Bronchial epithelial cell (primary cell): ENCODE measurements around the gene SYNGR4. TPM values are rescaled to one million over a fixed set of nuclear protein-coding genes. Genes with fewer than 3 reads are reported as not detected.
"Not testable (repeated sequence)": the region's sequence is repeated elsewhere in the genome, so short reads cannot be mapped to it uniquely, and the experiment has no call there.

ENCODE experiments used
- DNase-seq: peaks from one replicate; pipeline ENCODE4 v3.0.0-alpha.2; 2010; ENCODE audit warnings: low read depth
- FAIRE-seq: peaks from 2 replicates; lab custom pipeline; 2011; peaks lifted over from hg19 to GRCh38; lab: Jason Lieb, UNC
- H3K27me3 ChIP-seq: 2 replicates; pipeline ENCODE4 v1.5.1; 2011; ENCODE audit warnings: low read length; ENCODE audit not compliant: control insufficient read depth, insufficient read depth
- H3K36me3 ChIP-seq: 2 replicates; pipeline ENCODE4 v1.5.1; 2011; ENCODE audit warnings: low read length; ENCODE audit not compliant: control insufficient read depth, insufficient read depth
- H3K4me3 ChIP-seq: 2 replicates; pipeline ENCODE4 v1.5.1; 2011; ENCODE audit warnings: mild to moderate bottlenecking, low read depth, low read length, control low read depth
- total RNA-seq: library from RNA; depleted of rRNA; stranded (reverse); fragments of >200 nt; gene quantifications from 2 replicates; pipeline ENCODE4 v1.2.1, GENCODE V29; 2014
- TF ChIP-seq, protein P1 (sequence below): IDR thresholded peaks from 2 replicates; pipeline ENCODE4 v1.5.1; 2011; ENCODE audit warnings: mild to moderate bottlenecking, moderate library complexity, low read length, control low read depth, inconsistent platforms; ENCODE audit not compliant: insufficient read depth, severe bottlenecking

Gene SYNGR4
- total RNA-seq, 1 donor from 2014 or later: not detected

DNA sequence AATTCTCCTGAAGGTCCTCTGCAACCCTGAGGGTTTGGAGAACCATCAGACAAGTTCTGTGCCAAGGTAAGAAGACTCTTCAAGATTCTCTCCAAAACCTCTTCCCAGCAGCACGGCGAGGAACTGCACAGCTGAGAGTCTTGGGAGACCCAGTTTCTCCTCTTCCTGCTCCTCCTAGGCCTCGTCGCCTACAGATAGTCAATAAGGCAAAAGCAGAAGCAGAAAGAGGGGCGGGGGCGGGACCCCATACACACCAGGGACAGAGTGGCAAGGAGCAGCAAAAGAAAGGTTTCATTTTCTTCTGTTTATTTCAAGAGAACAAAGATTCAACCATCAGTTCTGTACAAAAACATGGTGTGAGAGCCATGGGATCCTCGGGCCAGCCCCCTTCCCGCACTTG, 18.1 kb downstream of the SYNGR4 start:
- DNase-seq (no peak), FAIRE-seq (no peak)
- peaks cover 21% of the 10 kb centered on the region for H3K36me3 ChIP-seq
- H3K27me3 ChIP-seq: no peaks in the 10 kb centered on the region
- no peak overlapping the region for H3K4me3 ChIP-seq
- TF ChIP-seq, protein P1, sequence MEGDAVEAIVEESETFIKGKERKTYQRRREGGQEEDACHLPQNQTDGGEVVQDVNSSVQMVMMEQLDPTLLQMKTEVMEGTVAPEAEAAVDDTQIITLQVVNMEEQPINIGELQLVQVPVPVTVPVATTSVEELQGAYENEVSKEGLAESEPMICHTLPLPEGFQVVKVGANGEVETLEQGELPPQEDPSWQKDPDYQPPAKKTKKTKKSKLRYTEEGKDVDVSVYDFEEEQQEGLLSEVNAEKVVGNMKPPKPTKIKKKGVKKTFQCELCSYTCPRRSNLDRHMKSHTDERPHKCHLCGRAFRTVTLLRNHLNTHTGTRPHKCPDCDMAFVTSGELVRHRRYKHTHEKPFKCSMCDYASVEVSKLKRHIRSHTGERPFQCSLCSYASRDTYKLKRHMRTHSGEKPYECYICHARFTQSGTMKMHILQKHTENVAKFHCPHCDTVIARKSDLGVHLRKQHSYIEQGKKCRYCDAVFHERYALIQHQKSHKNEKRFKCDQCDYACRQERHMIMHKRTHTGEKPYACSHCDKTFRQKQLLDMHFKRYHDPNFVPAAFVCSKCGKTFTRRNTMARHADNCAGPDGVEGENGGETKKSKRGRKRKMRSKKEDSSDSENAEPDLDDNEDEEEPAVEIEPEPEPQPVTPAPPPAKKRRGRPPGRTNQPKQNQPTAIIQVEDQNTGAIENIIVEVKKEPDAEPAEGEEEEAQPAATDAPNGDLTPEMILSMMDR: no peak

DNA sequence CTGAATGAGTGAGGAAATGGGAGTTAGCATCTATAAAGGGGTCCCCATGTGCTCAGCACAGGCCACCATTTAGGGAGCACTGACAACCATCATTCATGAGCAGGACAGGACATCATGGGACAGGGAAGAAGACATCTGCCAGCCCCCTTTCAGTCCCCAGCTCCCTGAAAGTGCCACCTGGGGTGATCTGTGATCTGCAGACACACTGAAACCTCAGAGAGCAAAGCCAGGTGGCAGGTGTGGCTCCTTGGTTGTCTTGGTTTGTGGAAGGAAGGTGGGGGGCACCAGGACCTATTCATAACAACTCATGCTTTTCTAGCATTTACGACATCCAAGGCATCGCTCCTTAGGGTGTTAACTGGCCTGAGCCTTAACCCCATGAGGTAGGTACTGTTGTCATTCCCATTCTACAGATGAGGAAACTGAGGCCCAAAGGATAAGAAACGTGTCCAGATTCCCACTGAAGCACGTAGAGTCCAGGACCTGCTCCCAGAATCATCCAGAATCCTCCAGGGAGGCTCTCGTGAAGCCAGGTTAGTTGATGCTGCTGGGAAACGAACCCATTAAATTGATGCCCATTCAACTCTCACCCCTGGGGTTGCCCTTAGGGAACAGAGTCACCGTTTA, 21.4 kb downstream of the SYNGR4 start:
- Histone ChIP-seq H3K4me3 (no peak overlapping the region), H3K27me3 (no peaks in the 10 kb centered on the region), H3K36me3 (peaks cover 30% of the 10 kb centered on the region)
- DNase-seq (no peak), FAIRE-seq (no peak)
- TF ChIP-seq, protein P1: no peak

DNA sequence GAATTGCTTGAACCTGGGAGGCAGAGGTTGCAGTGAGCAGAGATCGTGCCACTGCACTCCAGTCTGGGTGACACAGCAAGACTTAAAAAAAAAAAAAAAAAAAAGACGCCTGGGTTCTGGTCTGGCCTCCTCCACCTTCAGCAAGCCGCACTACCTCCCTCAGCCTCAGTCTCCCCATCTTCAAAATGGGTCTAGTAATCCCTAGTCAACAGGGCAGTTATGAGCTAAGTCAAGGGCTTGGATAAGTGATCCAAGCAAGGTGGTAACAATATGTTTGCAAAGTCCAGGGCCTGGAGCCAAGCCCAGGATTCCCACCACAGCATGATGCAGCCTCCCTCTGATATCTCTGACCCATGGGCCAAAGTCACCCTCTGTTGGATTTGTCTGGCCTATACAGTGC, 22.8 kb downstream of the SYNGR4 start:
- TF ChIP-seq, protein P1: no peak
- Histone ChIP-seq H3K36me3 (peaks cover 27% of the 10 kb centered on the region), H3K27me3 (no peaks in the 10 kb centered on the region), H3K4me3 (no peak overlapping the region)
- DNase-seq (no peak), FAIRE-seq (no peak)

DNA sequence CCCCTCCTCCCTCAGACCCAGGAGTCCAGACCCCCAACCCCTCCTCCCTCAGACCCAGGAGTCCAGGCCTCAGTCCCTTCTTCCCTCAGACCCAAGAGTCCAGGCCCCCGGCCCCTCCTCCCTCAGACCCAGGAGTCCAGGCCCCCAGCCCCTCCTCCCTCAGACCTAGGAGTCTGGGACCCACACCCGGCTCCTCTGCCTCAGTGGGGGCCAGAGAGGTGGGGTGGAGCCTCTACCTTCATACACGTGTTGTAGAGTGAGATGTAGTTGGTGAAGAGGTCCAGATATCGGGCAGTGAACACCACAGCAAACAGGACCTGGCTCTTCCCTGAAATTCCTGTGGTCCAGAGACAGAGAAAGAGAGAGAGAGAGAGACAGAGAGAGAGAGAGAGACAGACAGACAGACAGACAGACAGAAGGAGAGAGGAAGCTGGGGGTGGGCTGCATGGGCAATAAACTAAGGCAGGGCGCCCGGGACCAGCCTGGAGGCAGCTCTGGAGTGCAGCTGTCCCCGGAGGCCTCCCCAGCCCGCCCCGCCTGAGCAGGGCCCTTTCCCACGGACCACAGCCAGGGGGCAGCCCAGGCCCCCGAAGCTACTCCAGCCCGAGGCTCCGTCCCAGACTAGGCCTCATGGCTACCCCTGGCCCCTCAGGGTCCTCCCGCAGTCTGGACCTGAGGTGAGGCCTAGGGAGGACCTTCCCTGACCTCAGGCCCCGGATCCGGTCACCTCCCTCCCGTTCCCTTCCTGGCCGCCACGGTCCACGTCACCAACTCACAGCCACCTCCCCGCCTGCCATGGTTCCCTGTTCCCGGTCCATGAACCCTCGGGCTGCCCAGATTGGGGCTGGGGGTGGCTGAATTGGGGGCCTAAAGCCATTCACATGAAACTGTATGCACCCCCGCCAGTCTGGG, 26.3 kb downstream of the SYNGR4 start:
- Histone ChIP-seq H3K4me3 (peak overlapping the region; percentile 98), H3K36me3 (peaks cover 15% of the 10 kb centered on the region), H3K27me3 (peaks cover 12% of the 10 kb centered on the region)
- DNase-seq (no peak), FAIRE-seq (no peak)
- TF ChIP-seq, protein P1: peak; percentile 87

DNA sequence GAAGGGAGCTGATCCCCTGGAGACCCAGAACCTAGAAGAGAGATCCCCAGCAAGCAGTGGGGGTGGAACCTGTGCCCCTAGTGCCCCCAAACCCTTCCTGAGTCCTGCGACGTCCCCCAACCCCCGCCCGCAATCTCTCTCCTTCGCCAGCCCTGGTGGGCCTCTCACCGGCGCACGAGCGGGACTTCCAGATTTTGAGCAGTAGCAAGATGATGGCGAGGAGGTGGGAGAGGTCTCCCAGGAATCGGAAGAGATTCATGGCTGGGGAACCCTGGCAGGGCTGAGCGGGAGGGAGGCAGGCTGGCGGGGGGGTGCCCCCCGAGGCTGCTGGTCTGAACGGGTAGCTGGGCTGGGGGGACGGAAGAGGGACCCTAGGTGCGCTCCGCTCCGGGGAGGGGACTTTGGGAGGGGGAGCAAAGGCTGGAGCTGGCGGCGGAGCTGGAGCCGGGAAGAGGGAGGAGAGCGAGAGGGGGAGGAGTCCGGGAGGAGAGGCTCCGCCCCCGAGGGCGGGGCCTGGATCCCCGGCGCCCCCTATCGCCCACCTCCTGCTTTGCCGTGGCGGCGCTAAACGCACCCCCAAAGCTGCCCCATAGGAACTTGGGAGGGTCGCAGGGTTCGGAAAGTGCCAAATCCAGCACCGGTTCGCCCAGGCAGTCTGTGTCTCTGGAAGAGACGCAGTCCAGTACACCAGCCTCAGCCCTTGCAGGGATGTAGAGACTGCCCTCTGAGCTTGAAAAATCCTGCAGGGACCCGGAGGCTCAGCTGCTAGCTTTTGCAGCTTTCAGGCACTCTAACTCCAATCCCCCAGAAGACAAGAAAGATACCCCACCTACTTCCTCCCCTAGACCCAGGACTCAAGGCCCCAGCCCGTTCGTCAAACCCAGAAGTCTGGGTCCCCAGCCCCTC, 27.2 kb downstream of the SYNGR4 start, which contains the start of gene KDELR1:
KDELR1 (minus strand) TSS at position 452 of the 906 bp plus-strand sequence; CDS start at position 259, 193 bp downstream.
- DNase-seq (peak; percentile 32), FAIRE-seq (no peak)
- TF ChIP-seq, protein P1: peak; percentile 99

DNA sequence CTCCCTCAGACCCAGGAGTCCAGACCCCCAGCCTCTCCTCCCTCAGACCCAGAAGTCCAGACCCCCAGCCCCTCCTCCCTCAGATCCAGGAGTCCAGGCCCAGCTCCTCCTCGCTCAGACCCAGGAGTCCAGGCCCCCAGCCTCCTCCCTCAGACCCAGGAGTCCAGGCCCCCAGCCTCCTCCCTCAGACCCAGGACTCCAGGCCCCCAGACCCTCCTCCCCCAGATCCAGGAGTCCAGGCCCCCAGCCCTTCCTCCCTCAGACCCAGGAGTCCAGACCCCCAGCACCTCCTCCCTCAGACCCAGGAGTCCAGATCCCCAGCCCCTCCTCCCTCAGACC, 27.8 kb downstream of the SYNGR4 start:
- not testable (repeated sequence) for DNase-seq, FAIRE-seq, H3K4me3 ChIP-seq
- peaks cover 11% of the 10 kb centered on the region for H3K36me3 ChIP-seq
- H3K27me3 ChIP-seq: peaks cover 18% of the 10 kb centered on the region

More for the DNA sequence above, 27.2 kb downstream of the SYNGR4 start, which contains the start of gene KDELR1:
- H3K4me3 ChIP-seq: peak within 1 kb of the TSS; percentile 98
- peaks cover 18% of the 10 kb centered on the region for H3K27me3 ChIP-seq
- H3K36me3 ChIP-seq: peaks cover 11% of the 10 kb centered on the region
